Vagina (tissue), 2 donors: ENCODE measurements around the gene MT1A. TPM values are rescaled to one million over a fixed set of nuclear protein-coding genes. Genes with fewer than 3 reads are reported as not detected.
"Not testable (repeated sequence)": the region's sequence is repeated elsewhere in the genome, so short reads cannot be mapped to it uniquely, and the experiment has no call there.

Experiments used
- DNase-seq, 2 donors: peaks; one replicate each; pipeline ENCODE4 v3.0.0-alpha.2; 2017; ENCODE audit errors: extremely low spot score in 2 of 2
- H3K27ac ChIP-seq: fragments of 200-600 bp; sonication (generic); one replicate; pipeline ENCODE4 v1.5.1; 2019
- H3K27me3 ChIP-seq: fragments of 200-600 bp; sonication (generic); one replicate; pipeline ENCODE4 v1.5.1; 2019
- H3K36me3 ChIP-seq, 2 donors: fragments of 200-600 bp; sonication (generic); one replicate each; pipeline ENCODE4 v1.5.1; 2017 to 2019
- H3K4me1 ChIP-seq: fragments of 200-600 bp; sonication (generic); one replicate; pipeline ENCODE4 v1.5.1; 2019
- H3K4me3 ChIP-seq, 2 donors: fragments of 200-600 bp; sonication (generic); 1 replicate in 1 of 2; 2 replicates in 1 of 2; pipeline ENCODE4 v1.5.1; 2016 to 2019
- H3K9me3 ChIP-seq: fragments of 200-600 bp; sonication (generic); one replicate; pipeline ENCODE4 v1.5.1; 2019
- CTCF ChIP-seq, 3 experiments: fragments of 450-650 bp in 2 of 3; fragments of 200-600 bp in 1 of 3; sonication (generic) in 1 of 3; IDR thresholded peaks; one replicate each; pipeline ENCODE4 v1.5.1; 2017 to 2019; ENCODE audit warnings: antibody characterized with exemption in 3 of 3, mild to moderate bottlenecking in 2 of 3, moderate library complexity in 2 of 3
- POLR2A ChIP-seq, 2 donors: fragments of 450-650 bp; IDR thresholded peaks; one replicate each; pipeline ENCODE4 v1.6.1; 2017; ENCODE audit warnings: antibody characterized with exemption in 2 of 2, mild to moderate bottlenecking in 2 of 2, moderate library complexity in 2 of 2
- POLR2AphosphoS5 ChIP-seq, 2 donors: sonication (generic); formaldehyde crosslinking; IDR thresholded peaks; one replicate each; pipeline ENCODE4 v1.9.0; 2017; ENCODE audit warnings: antibody characterized with exemption in 2 of 2, mild to moderate bottlenecking in 2 of 2, low read depth in 1 of 2; ENCODE audit not compliant: insufficient read depth in 1 of 2
- intact Hi-C: fragments of 100-400 bp; cut with DNase I; formaldehyde crosslinking; loops from one replicate; pipeline ENCODE4 v1.15.1; 2023
- total RNA-seq: library from RNA; depleted of rRNA; stranded (reverse); fragments of >200 nt; gene quantifications from one replicate; pipeline ENCODE4 v1.2.3, GENCODE V29; 2016

The MT1A gene
- total RNA-seq, 1 donor from 2014 or later, result 110 TPM

DNA sequence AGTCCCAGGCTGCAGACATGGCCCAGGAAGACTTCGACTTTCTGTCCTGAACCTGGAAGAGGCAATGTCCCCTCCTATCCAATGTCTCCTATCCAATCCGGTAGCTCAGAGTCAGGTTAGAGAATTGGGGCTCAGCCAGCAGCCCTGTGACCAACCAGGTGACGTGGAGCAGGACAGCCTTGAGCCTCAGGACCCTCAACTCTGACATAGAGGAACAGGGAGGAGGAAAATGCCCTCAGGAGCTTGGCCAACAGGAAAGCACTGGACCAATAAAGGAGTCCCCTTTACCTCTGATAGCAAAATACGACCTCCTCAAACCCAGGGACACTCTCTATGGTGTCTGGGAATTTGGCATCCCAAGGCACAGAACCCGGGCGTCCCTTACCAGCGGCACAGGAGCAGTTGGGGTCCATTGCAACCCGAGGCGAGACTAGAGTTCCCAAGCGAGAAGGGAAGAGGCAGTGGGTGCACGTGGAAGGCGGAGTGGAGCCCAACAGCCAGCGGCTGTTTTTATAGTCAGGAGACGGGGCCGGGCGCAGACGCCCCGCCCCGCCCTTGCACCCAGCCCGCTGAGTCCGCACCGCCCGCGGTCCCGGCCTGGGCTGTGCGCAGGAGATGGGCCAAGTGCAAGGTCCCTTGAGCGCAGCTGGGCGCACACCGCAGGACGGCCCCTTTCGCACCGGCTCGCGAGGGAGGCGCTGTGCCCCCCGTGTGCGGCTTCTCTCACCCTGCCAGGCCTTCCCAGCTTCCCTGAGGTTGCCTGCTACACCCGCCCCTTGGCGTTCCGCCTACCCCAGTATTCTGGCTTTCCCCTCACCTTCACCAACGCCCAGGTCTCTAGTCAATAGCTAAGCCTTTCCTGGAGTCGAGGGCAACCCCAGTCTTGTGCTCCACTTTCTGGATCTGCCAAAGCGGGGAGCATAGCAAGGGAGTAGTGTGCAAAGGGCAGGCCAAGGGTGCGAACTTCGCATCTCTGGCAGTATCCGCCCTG, 29.4 kb downstream of the MT1A start, which contains the start of gene MT1G:
MT1G (minus strand) TSS at position 485 of the 991 bp plus-strand sequence; CDS start at position 413, 72 bp downstream.
- TF ChIP-seq POLR2A (IDR thresholded peaks at IDR 0.05) (no peak), CTCF (IDR thresholded peaks at IDR 0.05) (no peak), POLR2AphosphoS5 (IDR thresholded peaks at IDR 0.05; ENCODE audit: insufficient read depth in 1 of 2, low read depth in 1 of 2) (peak in 1 of 2 donors; percentile 51)
- H3K4me1 ChIP-seq, result peaks cover 27% of the 10 kb centered on the region
- no peak for DNase-seq
- H3K36me3 ChIP-seq, result no peaks in the 10 kb centered on the region
- H3K9me3 ChIP-seq, result no peaks in the 10 kb centered on the region
- peak within 1 kb of the TSS in 1 of 2 donors; percentile 21 for H3K4me3 ChIP-seq
- intact Hi-C loops, result no loop called here
- no peak within 1 kb of the TSS for H3K27ac ChIP-seq
- no peaks in the 10 kb centered on the region for H3K27me3 ChIP-seq

DNA sequence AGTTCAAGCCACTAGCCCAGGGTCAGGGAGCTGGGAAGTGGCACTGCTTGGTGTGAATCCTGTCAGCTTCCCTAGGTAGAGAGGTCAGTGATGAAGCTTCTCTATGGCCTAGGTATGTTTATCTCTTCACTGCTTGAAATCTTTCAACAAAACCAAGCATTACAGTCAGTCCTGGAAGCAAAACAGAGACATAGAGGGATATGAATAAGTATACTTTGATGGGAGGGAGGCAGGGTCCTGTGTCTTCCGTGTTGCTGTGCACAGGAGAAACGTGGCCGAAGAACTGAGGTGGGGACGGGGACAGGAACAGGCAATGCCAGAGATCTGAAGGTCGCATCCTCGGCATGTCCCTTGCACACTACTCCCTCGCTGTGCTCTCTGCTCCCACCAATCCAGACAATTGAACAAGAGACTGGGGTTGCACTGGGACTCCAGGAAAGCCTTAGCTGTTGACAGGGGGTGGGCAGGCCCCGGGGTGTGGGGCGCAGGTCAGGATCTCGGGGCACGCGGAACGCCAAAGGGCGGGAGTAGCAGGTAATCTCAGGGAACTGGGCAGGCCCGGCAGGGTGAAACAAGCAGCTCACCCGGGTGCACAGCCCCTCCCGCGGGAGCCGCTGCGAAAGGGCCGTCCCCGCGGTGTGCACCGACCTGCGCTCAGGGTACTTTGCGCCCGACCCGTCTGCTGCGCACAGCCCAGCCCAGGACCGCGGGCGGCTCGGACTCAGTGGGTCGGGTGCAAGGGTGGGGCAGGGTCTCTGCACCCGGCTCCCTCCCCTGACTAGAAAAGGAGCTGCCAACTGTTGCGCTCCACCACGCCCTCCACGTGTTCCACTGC, 30.8 kb downstream of the MT1A start, which contains the start of gene MT1H:
MT1H (plus strand) TSS at position 810 of the 835 bp plus-strand sequence. CDS start 71 bp downstream, outside the sequence.
- intact Hi-C loops, result no loop called here
- Histone ChIP-seq H3K4me3 (peak within 1 kb of the TSS in 1 of 2 donors; percentile 16), H3K4me1 (peaks cover 23% of the 10 kb centered on the region), H3K36me3 (no peaks in the 10 kb centered on the region), H3K9me3 (no peaks in the 10 kb centered on the region), H3K27ac (no peak within 1 kb of the TSS), H3K27me3 (no peaks in the 10 kb centered on the region)
- TF ChIP-seq POLR2AphosphoS5 (IDR thresholded peaks at IDR 0.05; ENCODE audit: insufficient read depth in 1 of 2, low read depth in 1 of 2) (no peak), POLR2A (IDR thresholded peaks at IDR 0.05) (no peak), CTCF (IDR thresholded peaks at IDR 0.05) (no peak)
- DNase-seq, result no peak

GRCh38 chr16:56669840-56670619, 31.6 kb downstream of the MT1A start:
- intact Hi-C loops, result no loop called here
- no peak overlapping the region for H3K27ac ChIP-seq
- no peak for DNase-seq
- H3K4me3 ChIP-seq, result no peak overlapping the region
- H3K9me3 ChIP-seq, result no peaks in the 10 kb centered on the region
- no peaks in the 10 kb centered on the region for H3K36me3 ChIP-seq
- no peaks in the 10 kb centered on the region for H3K27me3 ChIP-seq
- TF ChIP-seq POLR2A (IDR thresholded peaks at IDR 0.05) (no peak), CTCF (IDR thresholded peaks at IDR 0.05) (no peak), POLR2AphosphoS5 (IDR thresholded peaks at IDR 0.05; ENCODE audit: insufficient read depth in 1 of 2, low read depth in 1 of 2) (no peak)
- H3K4me1 ChIP-seq, result peaks cover 23% of the 10 kb centered on the region

GRCh38 chr16:56670620-56670934, 32.1 kb downstream of the MT1A start:
- Histone ChIP-seq H3K4me3 (no peak overlapping the region), H3K4me1 (peaks cover 25% of the 10 kb centered on the region), H3K9me3 (no peaks in the 10 kb centered on the region), H3K27ac (no peak overlapping the region), H3K36me3 (no peaks in the 10 kb centered on the region), H3K27me3 (no peaks in the 10 kb centered on the region)
- TF ChIP-seq POLR2AphosphoS5 (IDR thresholded peaks at IDR 0.05; ENCODE audit: insufficient read depth in 1 of 2, low read depth in 1 of 2), result no peak
- TF ChIP-seq CTCF (IDR thresholded peaks at IDR 0.05), result no peak
- no peak for TF ChIP-seq POLR2A (IDR thresholded peaks at IDR 0.05)
- no peak for DNase-seq
- intact Hi-C loops, result no loop called here

- H3K27ac ChIP-seq, H3K4me3 ChIP-seq, intact Hi-C loops, DNase-seq, H3K27me3 ChIP-seq, H3K36me3 ChIP-seq, H3K9me3 ChIP-seq: not testable (repeated sequence)
- peaks cover 33% of the 10 kb centered on the region for H3K4me1 ChIP-seq
These were observed 33.2 kb downstream of the MT1A start for GRCh38 chr16:56671691-56672090.

DNA sequence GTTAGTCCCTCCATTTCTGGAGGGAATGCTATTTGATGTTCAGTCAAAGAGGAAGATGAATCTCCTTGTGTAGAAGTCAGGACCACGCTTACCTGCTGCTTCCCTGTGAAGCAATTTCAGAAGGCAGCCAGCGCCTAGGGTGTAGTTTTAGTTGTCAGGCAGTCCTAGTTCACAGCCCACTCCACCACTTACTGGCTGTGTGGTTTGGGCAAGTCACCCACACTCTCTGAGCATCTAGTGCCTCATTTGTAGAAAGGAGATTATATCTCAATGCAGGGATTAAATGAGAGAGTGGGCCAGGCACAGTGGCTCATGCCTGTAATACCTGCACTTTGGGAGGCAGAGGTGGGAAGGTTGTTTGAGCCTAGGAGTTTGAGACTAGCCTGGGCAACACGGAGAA, 33.7 kb downstream of the MT1A start:
- H3K9me3 ChIP-seq, H3K4me3 ChIP-seq, H3K27ac ChIP-seq, H3K36me3 ChIP-seq, DNase-seq, intact Hi-C loops, H3K27me3 ChIP-seq: not testable (repeated sequence)
- H3K4me1 ChIP-seq, result peaks cover 33% of the 10 kb centered on the region
